Pulmonary artery endothelial cell (primary cell): ENCODE results near the gene RAP1A. TPM values are rescaled to one million over a fixed set of nuclear protein-coding genes. Genes with fewer than 3 reads are reported as not detected.

ENCODE experiments used
- DNase-seq: peaks from one replicate; pipeline ENCODE4 v3.0.0-alpha.2; 2011; ENCODE audit warnings: low read depth, low spot score
- total RNA-seq: library from RNA; depleted of rRNA; stranded (reverse); fragments of >200 nt; gene quantifications from 2 replicates; pipeline ENCODE4 v1.2.3, GENCODE V29; 2014

Gene RAP1A
- 20.8 and 27.5 TPM in 2 replicates for total RNA-seq

DNA sequence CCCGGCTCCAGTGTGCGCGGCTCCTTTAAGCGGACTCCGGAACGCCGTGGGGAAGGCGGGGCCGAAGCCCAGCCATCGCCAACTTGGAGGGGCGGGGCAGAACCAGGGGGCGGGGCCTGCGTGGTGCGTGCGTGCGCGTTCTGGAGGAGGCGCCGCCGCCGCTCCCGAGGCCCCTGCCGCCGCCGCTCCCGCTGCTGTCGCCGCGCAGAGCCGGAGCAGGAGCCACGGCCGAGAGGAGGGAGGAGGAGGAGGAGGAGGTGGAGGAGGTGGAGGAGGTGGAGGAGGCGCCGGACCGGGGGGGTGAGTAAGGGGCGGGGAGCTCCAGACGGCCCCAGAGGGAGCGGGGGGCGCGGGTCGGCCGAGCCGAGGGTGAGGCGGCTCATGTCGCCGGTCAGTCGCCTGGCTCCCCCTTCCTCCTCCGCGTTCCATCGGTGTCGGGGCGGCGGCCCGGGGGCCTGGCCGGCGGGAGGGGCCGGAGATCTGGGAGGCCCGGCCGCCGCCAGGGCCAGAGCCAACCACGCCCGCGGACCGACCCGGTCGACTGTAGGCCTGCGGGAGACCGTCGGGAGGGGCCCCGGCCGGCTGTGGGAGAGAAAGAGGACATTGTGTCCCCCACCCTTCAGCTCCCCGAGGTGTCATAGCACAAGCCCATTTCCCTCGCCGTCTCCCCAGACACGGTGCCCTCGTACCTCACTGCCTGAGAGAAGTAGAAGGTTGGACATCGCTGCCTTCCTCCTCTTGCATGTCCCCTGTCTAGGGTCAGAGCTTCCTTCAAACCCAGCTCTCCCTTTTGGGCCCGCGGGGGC is at the start of gene RAP1A:
Gene RAP1A, plus strand, starts transcription at position 155 of the 806 bp plus-strand sequence. CDS start 71,572 bp downstream, outside the sequence.
- DNase-seq: peak; percentile 68

DNA sequence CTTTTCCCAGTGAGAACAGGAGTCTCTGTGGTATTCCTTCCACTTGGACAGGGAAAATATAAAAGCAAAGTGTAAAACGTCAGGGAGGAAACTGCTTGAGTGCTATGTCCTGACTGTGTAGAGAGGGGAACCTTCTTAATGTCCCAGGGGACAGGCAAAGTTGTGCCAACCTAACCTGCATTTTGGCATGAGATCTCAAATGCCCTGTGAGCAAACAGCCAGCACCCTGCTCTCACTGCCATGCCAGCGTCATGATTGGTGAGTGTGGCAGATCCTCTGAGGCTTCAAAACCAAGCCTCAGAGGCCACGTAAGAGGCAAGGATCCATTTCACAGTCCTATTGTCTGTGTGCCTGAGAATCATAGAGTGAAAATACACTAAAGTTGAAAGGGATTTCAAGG is 49.7 kb upstream of the RAP1A start:
- DNase-seq: no peak

DNA sequence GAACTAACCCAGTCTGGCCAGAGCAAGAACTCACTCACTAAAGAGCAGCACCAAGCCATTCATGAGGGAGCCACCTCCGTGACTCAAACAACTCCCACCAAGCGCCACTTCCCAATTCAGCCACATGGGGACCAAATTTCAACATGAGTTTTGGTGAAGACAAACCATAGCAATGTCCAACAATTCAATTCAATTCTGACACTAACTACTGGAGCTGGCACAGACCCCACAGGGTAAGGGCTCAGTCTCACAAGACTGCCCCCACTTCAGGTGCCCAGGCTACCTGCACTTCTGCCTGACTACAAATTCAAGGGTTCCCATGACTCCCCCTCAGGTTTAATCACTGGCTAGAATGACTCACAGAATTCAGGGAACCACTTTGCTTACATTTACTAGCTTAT is 48.8 kb upstream of the RAP1A start:
- no peak for DNase-seq

DNA sequence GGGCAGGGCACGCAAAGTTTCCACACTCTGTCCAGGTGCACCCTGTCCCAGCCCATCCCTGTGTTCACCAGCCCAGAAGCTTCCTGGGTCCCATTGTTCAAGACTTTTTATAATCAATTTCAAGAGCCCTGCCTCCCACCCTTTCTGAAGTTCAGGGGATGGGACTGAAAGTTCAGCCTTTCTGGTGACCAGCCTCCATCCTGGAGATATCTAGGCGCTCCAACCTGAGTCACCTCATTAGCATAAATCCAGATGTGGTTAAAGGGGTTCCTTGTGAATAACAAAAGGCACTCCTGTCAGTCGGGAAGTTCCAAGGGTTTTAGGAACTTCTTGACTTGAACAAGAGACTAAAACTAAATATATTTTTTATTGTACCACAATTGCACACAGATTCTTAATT is 48.4 kb upstream of the RAP1A start:
- no peak for DNase-seq

DNA sequence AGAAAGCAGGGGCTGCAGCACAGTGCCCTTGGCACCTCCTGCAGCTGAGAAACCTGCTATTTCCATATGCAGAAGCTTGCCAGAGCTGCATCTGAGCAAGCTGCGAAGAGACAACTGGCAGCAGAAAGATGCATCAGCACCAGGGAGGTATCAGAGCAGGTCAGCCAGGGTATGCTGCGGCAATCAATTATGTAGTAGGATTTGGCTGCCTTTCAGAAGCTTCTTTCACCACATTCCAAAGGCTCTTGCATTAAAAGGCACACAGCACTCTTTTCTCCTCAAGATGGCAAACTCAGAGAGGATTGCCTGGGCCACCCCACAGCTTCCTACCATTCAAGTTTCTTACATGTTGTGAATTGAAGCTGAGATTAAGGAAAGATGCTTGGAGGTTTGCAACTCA is 47.6 kb upstream of the RAP1A start:
- DNase-seq: no peak

DNA sequence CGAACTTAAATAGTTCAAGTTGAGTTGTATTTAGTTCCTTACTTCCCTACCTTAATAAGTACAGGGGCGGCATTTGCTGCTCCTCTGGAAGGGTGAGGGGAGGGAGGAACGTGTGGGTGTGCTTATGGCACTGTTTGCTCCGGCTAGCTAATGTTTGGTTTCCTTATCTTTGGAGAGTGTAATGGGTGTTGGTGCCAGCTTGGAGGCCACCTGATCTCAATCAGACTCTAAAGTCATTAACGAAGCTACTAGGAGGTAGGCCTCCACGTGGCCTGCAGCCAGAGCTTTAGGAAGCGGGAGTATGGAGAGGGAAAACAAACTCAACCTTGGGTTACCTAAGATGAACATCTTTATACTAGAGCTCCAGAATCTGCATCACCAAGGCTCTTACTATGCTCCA is 43.0 kb upstream of the RAP1A start:
- DNase-seq: no peak

DNA sequence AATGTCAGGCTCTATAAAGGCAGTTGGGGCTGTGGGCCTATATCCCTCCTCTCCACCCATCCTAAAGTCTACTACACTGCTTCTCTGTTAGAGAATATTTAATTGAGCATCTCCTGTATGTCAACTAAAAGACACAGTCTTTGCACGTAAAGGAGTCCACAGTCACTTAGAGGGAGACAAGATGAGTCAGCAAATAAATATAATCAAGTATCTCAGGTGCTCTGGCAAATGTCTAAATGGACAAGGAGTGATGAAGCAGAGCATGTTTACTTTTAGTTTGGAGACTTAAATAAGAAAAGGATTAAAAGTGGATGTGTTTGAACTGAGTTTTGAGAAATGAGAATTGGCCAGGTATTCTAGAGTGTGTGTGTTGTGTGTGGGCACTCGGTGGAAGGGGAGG is 41.8 kb upstream of the RAP1A start:
- no peak for DNase-seq

DNA sequence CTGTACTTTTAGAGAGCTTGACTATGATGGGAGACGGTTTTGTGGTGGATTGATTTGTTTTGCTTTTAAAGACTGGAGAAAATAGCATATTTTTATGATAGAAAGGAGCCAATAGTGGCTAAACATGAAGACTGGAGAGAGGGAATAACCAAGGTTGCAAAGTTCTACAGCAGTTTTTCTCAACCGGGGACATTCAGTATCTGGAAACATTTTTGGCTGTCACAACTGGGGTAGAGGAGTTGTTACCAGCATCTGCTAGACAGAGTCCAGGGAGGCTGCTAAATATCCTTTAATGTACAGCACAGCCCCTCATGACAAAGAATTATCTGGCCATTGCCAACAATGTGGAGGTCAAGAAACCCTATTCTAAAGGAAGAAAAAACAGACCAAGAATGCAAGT is 38.4 kb upstream of the RAP1A start:
- DNase-seq: no peak

DNA sequence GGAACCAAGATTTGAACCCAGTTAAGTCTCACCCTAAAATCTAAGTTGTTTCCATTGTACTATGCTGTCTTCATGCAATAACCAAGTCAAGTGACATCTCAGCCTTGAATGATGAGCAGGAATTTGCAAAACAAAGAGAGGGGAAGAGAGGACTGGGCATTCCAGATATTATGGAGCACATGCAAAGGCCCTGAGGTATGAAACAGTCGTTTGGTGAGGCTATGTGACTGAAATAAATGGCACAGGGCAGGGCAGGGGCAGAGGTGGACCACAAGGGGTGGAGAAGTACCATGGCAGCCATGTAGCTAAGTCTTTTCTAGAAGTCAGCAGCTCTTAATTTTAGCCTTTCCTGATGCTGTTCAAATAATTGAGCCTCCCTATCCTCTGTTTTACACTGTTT is 37.6 kb upstream of the RAP1A start:
- DNase-seq: no peak

DNA sequence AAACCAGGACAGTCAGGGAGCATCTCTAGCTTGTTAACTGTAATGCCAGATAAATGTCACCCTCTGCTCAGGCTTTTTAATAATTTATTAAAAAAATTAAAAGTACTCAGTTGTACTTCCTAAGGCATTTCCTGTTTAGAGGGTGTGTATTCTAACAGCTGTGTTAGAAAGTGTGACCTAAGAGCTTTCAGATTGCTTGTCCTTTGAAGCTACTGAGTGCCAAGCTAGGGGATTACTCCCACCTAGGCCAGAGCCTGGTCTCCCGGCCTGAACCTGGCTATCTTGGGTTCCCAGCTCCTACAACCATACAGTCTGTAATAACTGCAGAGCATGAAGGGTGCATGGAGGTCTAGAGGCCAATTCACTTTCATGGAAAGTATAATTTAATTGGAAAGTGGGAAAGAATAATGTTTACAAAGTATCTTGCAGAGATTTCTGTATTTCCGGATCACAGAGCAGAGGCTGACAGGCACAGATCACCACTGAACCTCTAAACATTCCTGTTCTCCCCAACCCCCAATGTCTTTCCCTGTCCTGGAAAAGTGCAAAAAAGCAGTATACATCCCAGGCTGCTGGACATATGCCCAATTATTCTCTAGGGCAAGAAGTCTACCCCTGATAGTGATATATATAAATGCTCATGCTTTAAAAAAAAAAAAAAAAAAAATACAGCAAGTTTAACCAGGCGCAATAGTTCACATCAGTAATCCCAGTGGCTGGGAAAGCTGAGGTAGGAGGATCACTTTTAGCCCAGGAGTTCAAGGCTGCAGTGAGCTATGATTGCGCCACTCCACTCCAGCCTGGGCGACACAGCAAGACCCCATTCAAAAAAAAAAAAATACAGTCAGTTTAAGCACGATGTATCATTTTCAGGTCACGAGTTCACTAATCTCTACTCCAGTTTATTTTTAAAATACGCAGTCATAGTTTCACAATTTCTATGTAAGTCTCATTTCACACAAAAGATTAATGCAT is 36.7 kb upstream of the RAP1A start:
- no peak for DNase-seq

DNA sequence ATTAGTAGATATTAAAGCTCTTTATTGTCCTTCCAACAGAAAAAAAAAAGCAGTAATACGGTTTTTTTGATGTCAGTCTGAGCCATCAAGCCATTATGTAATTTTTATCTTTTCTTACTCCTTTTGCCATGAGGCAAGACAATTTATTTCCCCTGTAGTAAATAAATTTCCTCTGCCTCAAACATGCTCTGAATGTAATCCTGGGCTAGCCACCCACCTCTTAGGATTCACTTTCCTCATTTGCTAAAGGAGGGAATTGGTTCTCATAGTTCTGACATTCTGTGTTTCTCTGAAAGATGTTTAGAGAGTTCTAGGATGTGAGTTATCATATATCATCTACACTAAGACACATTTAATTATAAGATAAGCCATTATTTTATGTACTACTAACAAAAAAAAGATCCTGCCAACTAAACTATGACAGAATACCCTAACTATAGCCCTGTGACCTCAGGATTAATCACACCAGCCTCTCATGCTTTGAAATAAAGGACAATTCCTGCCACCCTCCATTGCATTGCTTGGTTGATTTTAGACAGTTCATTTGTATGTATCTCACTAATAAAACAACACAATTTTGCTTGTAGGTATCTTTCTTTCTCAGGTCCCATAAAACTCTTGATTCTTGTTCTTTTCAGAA is 34.0 kb upstream of the RAP1A start:
- no peak for DNase-seq

DNA sequence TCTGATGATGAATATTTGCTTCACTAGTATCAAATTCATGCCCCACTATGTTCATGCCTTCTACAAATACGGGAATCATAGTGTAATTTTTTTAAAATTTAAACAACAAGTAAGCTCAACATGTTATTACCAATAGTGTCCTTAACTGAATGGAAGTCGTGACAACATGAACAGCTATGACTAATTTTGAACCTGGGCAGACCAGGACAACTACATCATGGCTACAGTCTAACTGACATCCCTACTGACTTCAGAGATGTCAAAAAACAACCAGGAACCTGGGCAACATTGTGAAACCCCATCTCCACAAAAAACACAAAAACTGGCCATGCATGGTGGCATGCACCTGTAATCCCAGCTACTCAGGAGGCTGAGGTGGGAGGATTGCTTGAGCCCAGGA is 33.5 kb upstream of the RAP1A start:
- no peak for DNase-seq

DNA sequence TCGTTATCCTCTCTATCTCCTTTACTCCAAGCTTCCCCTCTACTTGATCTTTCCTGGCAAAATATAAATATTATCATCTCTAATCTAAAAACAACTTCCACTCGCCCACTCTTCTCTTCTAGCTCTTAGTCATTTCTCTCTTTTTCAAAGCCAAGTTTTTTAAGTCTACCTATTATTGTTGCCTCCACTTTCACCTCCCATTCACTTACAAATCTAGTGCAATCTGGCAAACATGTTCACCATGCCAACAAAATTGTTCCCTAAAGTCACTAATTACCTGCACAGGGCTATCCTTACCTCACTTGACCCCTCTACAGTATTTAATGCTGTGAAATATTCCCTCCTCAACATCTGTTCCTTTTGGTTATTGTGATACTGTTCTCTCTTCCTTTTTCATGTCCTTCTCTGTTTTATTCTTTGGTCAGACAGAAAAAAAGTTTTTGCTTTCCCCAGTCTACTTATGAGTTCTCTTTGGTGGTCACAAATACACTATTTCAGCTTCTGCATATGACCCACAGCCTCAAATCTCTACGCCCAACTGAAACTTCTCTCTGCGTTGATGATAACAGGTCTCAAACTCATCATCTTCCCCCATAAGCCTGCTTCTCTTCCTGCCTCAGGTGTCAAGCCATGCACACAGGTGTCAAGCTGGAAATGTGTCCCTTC is 31.9 kb upstream of the RAP1A start:
- no peak for DNase-seq

DNA sequence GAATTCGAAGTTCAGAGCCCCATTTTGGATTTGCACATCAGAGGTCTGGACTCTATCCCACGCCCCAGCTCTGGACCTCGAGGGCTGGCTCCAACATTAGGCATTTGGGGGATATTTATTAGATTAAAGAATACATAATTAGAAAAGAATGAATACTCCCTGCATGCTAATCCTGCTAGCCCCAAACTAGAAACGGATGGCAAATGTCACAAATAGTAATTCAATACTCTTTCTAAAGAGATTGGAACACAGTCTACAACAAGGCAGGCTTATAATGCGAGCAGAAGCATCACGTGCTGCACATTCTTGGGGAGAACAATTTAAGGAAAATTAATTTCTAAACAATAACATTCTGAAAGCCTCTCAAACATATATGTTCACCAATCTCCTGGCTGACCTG is 27.7 kb upstream of the RAP1A start:
- no peak for DNase-seq

DNA sequence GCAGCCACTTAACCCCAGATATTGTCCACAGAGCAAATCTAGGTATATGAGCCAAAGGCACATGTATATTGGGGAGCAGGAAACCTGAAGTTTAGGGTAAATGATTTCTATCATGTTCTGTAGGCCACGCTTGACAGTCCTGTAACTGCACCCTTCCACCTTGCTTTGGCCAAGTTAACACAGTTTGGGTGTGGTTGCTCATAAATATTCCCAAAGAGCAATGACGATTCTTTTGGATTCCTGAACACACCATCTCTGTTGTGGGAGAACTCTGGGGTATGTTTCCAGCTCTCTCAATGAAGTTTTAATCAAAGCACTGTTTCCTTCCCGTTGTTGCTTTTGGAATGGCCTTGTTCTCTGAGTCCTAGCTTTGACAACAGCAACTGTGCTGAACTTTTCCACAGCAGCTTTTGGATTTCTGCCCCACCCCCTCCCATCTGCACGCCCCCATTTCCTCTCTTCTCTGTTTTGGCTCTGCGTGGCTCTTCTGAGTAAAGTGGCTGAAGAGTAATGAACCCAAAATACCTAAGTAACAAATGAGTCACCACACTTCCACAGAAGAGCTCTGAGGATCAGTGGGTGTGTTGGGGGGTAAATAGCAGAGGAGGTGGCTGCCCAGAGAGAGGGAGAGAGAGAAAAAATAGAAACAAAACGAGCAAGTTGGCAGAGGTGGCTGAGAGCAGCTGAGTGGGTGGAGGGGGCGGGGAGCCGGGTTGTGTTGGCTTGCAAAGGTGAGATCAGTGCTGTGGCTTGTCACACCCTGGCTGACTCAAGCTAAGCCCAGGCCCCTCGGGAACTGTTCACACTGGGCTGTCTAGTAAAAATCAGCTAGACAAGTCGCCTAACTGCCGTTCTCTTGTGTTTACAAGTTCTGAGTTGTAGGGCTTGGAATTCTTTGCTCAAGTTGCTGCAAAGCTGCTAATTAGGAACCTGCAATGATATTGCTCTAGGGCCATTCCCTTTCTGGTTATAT is 26.9 kb upstream of the RAP1A start:
- DNase-seq: peak; percentile 57

DNA sequence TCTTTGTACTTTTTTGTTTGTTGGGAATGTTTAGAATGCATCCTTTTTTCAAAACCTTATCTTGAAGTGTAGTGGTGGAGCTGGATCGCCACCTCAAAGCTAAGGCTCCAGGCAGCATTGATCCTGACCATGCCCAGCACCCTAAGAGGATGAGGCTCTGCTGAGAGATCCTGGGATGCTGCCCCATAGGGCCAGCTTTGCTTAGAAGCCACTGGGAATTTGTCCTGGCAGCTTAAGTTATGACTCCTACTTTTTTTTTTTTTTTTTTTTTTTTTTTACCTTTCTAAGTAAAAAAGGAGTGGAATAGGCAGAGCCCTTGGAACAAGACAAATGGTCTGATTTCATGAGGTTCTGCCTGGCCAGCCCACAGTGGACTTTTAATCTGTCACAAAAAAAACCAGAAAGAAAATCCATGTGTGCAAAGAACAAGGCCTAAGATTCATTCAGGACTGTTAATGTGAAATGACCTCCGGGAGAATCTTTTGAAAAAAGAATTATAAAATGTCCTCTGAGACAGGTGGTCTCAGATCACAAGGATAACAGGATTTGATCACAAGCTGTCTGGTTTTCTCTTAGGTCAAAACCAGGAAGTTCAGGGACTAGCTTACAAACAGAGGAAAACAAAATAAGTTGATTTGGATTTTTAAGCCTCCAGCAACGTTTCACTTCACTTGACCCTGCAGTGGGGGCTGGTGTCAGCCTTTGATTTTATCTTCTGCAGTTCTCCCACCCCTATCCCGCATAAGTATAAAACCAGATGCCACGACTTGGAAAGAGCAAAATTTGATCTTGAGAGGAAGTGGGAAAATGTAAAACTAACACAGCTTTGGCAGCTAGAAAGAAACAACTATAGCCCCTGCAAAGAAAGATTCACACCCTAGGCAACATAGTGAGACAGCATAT is 25.9 kb upstream of the RAP1A start:
- no peak for DNase-seq

DNA sequence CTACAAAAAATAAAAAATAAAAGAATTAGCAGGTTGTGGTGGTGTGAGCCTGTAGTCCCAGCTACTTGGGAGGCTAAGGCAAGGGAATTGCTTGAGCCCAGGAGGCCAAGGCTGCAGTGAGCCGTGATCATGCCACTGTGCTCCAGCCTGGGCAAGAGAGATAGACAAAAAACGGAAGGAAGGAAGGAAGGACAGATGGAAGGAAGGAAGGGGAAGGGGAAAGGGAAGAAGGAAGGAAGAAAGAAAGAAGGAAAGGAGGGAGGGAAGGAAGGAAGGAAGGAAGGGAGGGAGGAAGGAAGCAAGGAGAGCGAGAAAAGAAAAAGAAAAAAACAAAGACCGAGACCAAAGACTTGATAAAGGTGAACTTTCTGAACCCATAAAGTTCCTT is 25.3 kb upstream of the RAP1A start:
- no peak for DNase-seq

DNA sequence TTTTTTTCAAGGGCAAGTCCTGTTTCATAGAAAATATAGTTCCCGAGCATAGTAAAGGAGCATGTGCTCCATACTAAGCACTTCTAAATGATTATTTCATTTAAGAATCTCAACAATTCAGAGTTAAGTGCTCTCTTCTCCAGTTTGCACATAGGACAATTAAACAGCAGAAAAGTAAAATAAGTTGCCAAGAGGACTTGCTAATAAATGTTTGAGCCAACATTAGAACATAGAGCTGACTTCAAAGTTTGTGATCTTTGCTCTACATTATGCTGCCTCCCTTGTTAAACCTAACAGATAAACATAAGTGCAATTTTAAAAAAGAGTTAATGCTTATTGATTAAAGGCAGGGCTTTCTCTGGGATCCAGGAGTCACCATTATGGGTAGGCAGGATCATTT is 23.8 kb upstream of the RAP1A start:
- no peak for DNase-seq

DNA sequence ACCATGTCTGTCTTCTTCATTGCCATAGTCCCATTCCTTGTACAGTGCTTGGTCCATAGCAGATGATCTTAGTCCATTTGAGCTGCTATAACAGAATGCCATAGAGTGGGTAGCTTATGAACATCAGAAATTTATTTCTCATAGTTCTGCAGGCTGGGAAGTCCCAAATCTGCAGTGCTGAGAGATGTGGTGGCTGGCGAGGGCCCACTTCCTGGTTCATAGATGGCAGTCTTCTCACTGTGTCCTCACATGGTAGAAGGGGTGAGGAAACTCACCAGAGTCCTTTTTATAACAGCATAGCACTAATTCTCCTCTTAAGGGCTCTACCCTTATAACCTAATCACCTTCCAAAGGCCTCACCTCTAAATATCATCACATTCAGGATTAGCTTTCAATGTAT is 23.1 kb upstream of the RAP1A start:
- no peak for DNase-seq
